Thyroid gland (tissue), 4 donors: ENCODE results near the gene ZBED4.

ENCODE experiments used
- CTCF ChIP-seq, 6 experiments: fragments of 200-600 bp in 3 of 6; fragments of 450-650 bp in 3 of 6; sonication (generic) in 3 of 6; IDR thresholded peaks; one replicate each; pipeline ENCODE4 v1.5.1; 2016 to 2019; ENCODE audit warnings: antibody characterized with exemption in 6 of 6, mild to moderate bottlenecking in 2 of 6, inconsistent platforms in 1 of 6, moderate library complexity in 1 of 6
- POLR2A ChIP-seq, 2 donors: fragments of 450-650 bp; IDR thresholded peaks; one replicate each; pipeline ENCODE4 v1.6.1; 2017; ENCODE audit warnings: antibody characterized with exemption in 2 of 2, mild to moderate bottlenecking in 2 of 2, moderate library complexity in 1 of 2

- TF ChIP-seq CTCF (IDR thresholded peaks at IDR 0.05) (no peak), POLR2A (IDR thresholded peaks at IDR 0.05) (no peak)
Measured at GRCh38 chr22:49824936-49825335, 28.7 kb upstream of the ZBED4 start.
